NCI-H2171 (cell line): ENCODE data around the gene TPRA1.

ENCODE experiments used
- DNase-seq: peaks from one replicate; lab custom pipeline; 2025; lab: John Stamatoyannopoulos, UW

Gene TPRA1

GRCh38 chr3:127590282-127590592 is 296 bp downstream of the TPRA1 start:
- DNase-seq, result no peak

GRCh38 chr3:127589600-127590281 is 792 bp downstream of the TPRA1 start:
- DNase-seq, result no peak

GRCh38 chr3:127588806-127589577 is 1.5 kb downstream of the TPRA1 start:
- DNase-seq, result no peak

GRCh38 chr3:127587876-127588275 is 2.7 kb downstream of the TPRA1 start:
- DNase-seq, result no peak

GRCh38 chr3:127585813-127586413 is 4.6 kb downstream of the TPRA1 start:
- DNase-seq, result no peak

DNA sequence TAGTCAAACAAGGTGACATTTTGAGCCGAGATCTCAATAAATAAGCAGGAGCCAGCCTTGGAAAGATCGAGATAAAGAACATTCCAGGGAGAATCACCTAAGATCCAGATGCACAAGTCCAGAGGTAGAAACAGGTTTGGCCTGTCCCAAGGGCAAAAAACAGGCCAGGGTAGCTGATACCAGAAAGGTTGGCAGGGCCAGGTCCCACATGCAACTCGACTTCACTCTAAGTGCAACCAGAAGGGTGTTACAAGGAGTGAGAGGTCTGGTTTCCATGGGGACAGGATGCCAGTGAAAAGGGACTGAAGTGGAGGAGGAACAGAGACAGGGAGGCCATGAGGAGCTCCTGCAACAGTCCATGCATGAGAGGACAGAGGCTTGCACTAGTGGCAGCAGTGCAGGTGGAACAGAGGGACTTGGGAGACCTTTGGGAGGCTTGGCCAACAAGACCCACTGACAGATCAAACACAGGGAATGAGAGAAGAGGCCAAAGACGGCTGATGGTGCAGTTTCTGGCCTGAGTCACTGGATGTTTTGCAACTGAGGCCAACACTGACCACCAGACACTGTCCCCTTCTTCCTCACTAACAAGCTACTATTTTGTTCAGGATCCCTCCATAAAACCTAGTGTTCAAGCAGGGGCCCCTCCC is 5.2 kb downstream of the TPRA1 start:
- no peak for DNase-seq

GRCh38 chr3:127584734-127585133 is 5.8 kb downstream of the TPRA1 start:
- DNase-seq, result no peak

DNA sequence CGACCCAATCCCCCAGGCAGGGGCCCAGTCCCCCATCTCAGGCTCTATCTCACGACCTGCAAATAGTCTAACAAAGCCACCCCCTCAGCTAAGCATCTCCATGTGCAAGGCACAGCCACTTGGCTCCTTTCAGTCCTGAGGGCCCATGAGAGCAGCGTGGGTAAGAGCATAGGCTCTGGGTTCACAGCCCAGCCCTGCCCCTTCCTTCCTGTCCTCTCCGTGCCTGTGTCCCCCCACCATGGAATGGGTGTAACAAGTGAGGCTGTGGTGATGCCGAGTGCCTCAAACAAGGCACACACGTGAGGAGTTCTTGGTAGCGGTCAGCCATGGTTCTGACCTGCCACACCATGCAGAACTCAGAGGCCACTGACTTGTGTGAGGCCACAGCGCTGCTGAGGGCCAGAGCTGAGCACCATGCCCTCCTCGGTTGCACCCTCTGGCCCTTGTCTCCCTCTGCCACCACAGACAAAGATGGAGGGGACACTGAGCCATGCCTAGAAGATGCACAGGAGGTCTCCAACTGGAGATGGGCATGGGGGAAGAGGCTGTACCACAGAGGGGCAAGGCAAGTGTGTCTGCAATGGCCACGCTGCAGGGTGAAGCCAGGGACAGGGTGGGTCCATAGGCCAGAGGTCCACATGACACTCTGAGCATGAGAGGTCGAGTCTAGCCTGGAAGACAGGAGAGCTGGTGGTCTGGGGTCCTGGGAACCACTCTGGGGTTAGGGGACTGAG is 10.0 kb downstream of the TPRA1 start:
- DNase-seq, result no peak

- no peak for DNase-seq
These were observed 11.7 kb downstream of the TPRA1 start for GRCh38 chr3:127578802-127579201.

- no peak for DNase-seq
These were observed 12.4 kb downstream of the TPRA1 start for GRCh38 chr3:127578168-127578567.

DNA sequence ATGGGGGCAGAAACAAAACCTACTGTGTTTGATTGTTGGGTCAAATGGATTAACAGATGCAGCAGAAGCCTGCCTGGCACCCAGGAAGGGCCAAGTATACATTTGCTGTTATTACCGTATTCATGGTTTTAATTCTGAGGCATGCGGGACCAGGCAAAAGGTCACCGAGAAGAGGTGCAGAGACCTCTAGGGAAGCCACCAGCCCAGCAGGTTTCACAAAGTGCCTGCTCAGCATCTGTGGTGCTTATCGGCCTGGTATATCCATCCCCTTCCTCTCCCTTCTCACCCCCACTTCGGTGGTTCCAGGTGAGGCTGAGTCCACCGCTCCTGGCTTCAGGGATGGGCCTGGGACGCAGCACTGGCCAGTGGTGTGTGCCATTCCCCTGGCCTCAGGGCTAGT is 13.1 kb downstream of the TPRA1 start:
- DNase-seq, result no peak

GRCh38 chr3:127574880-127575878 is 15.4 kb downstream of the TPRA1 start:
- peak; percentile 69 for DNase-seq

DNA sequence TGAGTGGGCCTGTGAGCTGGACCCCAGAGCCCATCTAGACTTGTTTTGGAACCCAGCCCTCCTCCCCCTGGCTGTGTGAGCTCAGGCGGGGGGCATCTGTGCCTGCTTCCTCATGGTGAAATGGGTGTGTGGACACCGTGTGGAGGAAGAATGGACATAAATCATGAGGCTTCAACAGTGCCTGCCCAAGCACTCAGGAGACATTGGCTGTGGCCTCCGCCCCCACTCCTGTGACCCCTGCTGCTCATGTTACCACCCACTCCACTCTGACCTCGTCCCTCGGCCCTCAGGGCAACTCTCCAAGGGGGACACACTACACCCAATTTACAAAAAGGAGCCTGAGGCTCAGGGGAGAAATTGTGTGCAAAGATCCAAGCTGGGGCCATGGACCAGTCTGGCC is 16.6 kb downstream of the TPRA1 start:
- DNase-seq, result no peak

DNA sequence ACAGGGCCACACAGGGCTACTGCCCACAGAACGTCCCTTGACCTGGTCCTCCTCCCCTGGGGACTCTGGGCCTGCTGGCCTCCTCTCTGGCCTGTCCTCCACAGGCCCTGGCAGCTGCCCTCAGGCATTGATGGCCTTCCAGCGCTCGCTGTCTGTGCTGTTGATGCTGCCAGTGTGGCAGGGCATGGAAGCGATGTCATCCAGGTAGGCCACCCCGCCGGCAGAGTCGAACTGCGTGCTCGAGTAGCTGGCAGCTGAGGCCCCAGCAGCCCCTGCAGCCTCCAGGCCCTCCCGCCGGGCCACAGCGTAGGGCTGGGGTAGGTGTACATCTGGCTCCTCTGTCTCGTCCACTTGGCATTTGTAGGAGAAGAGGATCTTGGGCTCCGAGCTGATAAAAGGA is 17.1 kb downstream of the TPRA1 start:
- DNase-seq, result no peak

- DNase-seq, result no peak
These were observed 17.8 kb downstream of the TPRA1 start for GRCh38 chr3:127572735-127573134.

DNA sequence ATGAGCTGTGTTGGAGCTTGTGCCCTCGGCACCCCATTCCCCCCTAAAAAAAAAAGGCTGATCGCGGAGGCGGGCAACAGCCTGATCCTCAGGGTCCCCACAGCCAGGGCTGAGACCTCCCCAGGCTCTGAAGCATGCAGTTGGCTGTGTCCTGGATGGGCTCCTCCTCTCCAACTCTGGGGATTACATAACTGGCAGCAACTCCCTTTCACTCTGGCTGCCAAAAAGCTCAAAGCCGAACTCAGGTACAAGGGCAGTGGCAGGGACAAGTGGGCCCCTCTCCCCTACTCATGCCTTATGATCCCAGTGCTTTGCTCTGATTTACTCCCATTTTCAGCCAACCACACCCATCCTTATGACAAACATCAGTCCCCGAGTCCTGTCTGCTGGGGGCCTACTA is 18.3 kb downstream of the TPRA1 start:
- DNase-seq, result no peak

DNA sequence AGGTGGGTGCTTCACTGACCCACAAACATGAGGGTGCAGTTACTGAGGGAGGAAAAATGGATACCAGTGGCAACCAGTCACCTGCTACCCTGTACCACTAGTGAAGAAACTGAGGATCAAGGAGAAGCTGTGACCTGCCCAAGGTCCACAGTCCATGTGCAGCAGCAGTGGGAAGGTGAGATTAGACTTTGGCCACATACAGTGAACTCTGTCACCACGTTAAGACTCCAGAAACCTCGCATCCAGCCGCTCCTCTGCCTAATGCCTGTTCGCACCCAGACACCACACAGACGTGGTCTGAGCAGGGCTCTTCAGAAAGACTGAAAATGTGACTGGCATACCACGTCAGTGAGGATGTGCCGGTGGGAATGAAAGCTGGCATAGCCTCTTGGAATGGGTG is 20.0 kb downstream of the TPRA1 start:
- no peak for DNase-seq

GRCh38 chr3:127569160-127569559 is 21.4 kb downstream of the TPRA1 start:
- no peak for DNase-seq

- peak; percentile 93 for DNase-seq
These were observed 21.9 kb downstream of the TPRA1 start for GRCh38 chr3:127568586-127568985.

- DNase-seq, result no peak
These were observed 23.7 kb downstream of the TPRA1 start for GRCh38 chr3:127566833-127567232.

GRCh38 chr3:127565711-127566110 is 24.8 kb downstream of the TPRA1 start:
- DNase-seq, result no peak
